Epidermal melanocyte (primary cell): Measurements from ENCODE around the gene SPP2.

ENCODE experiments used
- DNase-seq: peaks from one replicate; pipeline ENCODE4 v3.0.0; 2011; ENCODE audit warnings: low spot score; ENCODE audit not compliant: insufficient read length

Gene SPP2

GRCh38 chr2:234050455-234051135 is at the start of gene SPP2:
Gene SPP2 (plus strand): TSS chr2:234050702. CDS start chr2:234050787, 85 bp downstream.
- no peak for DNase-seq

DNA sequence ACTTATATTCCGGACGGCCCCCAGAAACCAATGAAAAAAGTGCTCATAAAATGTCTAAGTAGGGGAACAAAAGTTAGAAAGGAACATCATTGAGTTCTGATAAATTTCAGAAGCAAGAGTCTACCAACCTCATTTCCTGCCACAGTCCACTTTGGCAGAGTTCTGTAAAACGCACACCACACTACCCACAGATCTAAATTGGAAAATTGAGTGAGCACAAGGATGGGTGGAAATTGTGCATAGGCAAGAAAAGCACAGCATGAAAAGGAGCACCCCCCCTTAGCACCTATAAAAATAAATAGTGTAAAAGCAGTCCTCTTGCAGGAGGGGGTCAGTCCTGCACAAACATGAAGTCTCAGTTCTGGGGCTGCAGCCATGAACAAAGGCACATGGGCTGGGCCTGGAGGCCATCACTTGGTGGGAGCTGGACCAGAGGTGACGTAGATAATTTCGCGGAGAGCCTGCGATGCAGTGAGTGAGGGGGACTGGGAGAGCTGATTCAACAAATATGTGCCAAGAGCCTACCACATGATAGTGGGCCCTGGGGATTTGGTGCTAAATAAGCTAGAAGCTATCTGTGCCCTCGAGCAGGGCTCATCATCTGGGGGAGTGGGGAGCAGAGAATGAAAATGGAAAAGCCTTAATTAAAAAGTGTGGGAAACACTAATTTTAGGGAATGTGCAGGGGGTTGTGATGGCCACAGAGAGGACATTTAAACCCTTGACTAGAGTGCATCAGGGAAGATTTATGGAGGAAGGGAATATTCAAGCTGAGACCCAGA is 48.9 kb upstream of the SPP2 start:
- DNase-seq = no peak

GRCh38 chr2:234002281-234002680 is 48.2 kb upstream of the SPP2 start:
- no peak for DNase-seq

DNA sequence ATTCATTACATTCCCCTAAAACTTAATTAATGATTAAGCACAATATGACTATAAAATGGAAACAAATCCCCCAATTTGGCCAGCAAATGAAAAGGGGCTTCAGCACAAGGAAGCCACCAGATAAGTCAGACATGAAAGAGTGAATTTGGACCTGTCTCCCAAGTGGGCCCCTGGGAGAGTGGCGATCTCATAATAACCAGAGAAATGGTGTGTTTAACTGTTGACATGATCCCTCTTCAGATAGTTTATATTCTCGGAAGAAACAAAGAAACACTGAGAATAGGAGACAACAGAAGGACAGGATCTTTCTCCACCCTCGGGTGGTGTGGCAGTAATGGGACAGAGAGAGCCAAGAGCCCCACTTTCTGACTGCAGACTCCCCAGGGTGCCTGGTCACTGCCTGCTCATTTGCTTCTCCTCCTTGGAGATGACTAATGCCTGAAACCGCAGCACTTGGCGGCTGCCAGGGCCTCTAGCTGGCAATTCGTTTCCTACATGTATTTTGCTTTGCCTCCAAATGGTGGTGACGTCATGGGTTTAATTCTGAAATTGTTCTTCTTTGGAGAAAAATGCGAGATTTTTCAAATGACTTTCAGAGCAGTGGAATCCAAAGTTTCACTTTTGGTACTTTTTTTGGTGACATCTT is 46.4 kb upstream of the SPP2 start:
- DNase-seq = no peak

- no peak for DNase-seq
These were observed 45.4 kb upstream of the SPP2 start for GRCh38 chr2:234005126-234005525.

GRCh38 chr2:234006501-234006900 is 44.0 kb upstream of the SPP2 start:
- no peak for DNase-seq

DNA sequence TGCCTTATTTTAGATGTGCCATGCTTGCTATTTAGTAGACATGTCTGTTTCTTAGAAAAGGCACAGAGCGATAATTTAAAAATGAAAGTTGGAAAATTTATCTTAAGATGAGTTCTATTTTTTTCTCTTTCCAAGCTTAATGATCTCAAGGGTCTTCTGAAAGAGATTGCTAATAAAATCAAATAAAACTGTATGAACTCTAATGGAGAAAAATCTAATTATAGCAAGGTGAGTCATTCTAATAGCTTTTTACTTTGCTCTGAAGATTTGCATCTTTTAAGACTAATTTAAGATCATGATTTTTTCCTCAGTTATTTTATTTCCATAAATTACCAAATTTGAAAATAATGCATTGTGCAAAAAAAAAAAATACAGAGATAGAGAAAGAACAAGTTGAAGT is 36.1 kb upstream of the SPP2 start:
- DNase-seq = no peak

GRCh38 chr2:234015861-234016260 is 34.6 kb upstream of the SPP2 start:
- no peak for DNase-seq

DNA sequence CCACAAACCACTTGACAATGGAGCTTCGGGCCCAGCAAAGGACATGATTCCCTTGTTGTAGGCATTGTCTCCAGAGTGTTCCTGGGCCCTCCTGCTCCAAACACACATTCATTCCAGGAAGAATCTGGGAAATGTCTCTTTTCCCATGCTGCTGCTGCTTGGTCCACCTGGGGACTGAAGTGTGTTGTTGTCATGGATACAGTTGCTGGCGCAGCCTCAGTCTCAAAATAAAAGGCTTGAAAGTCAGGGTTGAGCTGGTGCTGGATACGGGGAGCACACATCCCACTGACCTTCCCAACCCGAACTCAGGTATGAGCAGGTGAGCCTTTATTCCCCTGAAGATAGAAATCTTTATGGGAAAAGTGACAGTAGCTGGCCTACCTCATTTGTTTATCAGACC is 30.6 kb upstream of the SPP2 start:
- no peak for DNase-seq

GRCh38 chr2:234020332-234020731 is 30.2 kb upstream of the SPP2 start:
- no peak for DNase-seq

GRCh38 chr2:234022424-234022823 is 28.1 kb upstream of the SPP2 start:
- no peak for DNase-seq

DNA sequence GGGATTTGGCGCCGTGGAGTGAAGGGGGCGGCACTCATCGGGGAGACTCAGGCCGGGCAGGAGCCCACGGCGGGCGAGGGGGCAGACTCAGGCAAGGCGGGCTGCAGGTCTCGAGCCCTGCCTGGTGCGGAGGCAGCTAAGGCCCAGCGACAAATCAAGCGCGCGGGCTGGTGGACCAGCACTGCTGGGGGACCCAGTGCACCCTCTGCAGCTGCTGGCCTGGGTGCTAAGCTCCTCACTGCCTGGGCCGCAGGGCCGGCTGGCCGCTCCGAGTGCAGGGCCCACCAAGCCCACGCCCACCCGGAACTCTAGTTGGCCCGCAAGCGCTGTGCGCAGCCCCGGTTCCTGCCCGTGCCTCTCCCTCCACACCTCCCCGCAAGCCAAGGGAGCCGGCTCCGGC is 26.2 kb upstream of the SPP2 start:
- no peak for DNase-seq

- no peak for DNase-seq
These were observed 25.0 kb upstream of the SPP2 start for GRCh38 chr2:234025466-234025865.

DNA sequence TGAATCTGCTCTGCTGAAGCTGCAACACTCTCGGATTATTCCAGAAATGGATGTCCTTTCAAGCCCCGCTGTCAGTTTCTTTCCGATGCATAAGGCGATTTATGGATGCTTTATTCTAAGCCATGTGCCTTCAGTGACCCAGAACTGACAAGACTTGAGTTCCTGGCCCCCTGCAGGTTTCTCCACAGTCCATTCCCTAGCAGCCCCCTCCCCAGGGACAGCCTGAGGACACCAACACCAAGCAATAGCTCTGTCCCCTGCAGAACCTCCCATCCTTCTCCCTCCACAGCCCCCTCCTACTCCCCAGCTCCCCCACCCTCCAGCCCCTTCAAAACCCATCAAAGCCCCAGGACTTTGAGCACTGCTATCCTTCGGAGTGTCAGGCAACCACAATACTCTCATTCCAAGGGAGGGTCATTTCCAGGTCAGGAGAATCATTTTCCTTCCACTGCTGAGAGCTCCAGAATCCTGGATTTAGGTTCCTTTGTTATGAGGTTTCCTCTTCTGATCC is 24.6 kb upstream of the SPP2 start:
- DNase-seq = no peak

GRCh38 chr2:234026693-234027254 is 23.7 kb upstream of the SPP2 start:
- no peak for DNase-seq

DNA sequence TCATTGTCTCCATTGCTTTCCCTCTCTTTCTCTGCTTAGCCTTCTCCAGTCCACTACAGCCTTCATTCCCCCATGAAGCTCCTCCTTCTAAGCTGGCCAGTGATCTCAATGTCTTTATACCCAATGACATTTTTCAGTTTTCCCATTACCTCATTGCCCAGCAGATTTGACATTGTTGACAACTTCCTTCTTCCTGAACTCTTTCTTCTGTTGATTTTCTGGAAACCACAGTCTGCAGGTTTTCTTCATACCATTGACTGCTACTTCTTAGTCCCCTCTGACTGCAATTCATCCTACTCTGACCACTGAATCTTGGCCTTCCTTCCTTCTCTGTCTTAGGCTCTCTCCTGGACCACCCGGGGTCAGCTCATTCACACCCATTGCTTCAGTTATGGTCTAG is 22.9 kb upstream of the SPP2 start:
- DNase-seq = no peak

DNA sequence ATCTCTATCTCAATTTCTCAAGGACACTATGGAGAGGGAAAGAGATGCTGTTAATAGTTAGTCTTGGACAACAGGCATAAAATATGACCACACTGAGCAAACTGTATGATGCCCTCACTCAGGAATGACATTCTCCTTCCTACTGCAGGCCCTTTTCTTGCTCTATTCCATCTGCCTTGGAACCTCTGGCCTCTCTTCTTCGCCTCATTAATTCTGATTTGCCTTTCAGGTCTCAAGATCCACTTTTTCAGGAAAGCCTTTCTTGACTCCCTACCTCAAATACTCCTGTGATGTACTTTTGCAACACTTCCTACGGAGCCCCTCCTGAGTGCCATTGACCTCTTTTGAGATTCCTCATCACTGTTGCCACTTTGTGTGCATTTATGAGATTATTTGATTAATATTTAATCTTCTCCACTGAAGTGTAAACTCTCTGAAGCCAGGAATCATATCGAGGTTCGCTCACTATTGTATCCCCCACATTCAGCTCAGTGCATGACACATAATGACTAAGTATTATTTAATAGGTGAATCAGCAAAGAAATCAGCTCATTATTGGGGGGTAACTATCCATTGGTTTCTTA is 21.3 kb upstream of the SPP2 start:
- no peak for DNase-seq

DNA sequence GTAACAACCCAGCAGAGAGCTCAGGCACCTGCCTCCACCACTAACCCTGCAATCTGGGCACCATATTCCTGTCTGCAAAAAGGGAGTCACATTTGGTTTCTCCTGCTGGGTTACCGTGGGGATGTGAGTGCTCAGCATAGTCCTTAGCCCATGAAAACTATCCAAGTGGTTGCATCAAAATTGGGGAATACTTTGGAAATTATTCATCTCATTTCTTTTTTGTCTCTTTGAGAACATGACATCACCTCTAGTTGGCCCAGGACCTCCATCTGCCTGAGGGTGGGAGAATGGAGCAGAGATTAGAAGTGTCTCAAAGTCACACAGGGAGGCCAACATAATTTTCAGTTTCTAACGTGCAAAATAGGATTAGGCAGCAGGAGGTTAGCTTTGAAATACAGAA is 19.3 kb upstream of the SPP2 start:
- no peak for DNase-seq

DNA sequence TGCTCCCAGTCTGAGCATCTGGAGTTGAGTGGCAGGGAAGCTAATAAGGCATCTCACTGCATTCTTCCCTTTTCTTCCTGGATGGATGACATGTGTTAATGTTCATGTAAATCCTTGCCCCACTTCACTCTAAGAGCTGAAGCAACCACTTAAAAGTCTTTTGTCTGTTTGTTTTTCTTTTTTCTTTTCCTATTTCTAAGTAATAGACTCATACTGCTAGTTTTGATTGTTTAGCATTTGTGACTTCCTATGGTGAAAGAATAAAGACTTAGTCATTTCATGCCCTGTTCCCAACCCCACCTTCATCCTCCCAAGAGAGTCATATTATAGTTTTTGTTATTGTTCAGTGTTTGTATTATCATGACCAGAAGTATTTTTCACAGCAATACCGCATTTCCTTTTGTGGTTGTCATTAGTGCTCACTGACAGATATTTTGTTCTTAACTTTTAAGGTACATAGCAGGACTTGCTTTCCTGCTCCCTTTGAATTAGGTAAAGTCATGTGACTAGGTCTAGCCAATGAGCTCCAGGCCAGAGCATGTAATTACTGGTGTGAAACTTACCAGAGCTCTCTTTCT is 18.1 kb upstream of the SPP2 start:
- peak; percentile 36 for DNase-seq

- no peak for DNase-seq
These were observed 17.3 kb upstream of the SPP2 start for GRCh38 chr2:234033174-234033573.

GRCh38 chr2:234033885-234034284 is 16.6 kb upstream of the SPP2 start:
- DNase-seq = no peak
